ENCODE data around the gene C16orf82.

Gene C16orf82

GRCh38 chr16:27096375-27096774, 29.6 kb downstream of the C16orf82 start:
- no peak for DNase-seq

GRCh38 chr16:27097800-27098230, 31.1 kb downstream of the C16orf82 start:
- DNase-seq = no peak

- DNase-seq = no peak
These were observed 31.8 kb downstream of the C16orf82 start for GRCh38 chr16:27098366-27099049.

- no peak for DNase-seq
These were observed 36.2 kb downstream of the C16orf82 start for GRCh38 chr16:27102701-27103575.

GRCh38 chr16:27103954-27104353, 37.2 kb downstream of the C16orf82 start:
- no peak for DNase-seq

- no peak for DNase-seq
These were observed 39.6 kb downstream of the C16orf82 start for GRCh38 chr16:27106305-27106704.

- DNase-seq = no peak
These were observed 40.5 kb downstream of the C16orf82 start for GRCh38 chr16:27107185-27107592.

- DNase-seq = no peak
These were observed 41.5 kb downstream of the C16orf82 start for GRCh38 chr16:27108051-27108770.

GRCh38 chr16:27108826-27109665, 42.3 kb downstream of the C16orf82 start:
- no peak for DNase-seq

GRCh38 chr16:27109666-27110523, 43.2 kb downstream of the C16orf82 start:
- peak; percentile 69 to 84 for DNase-seq

- no peak for DNase-seq
These were observed 43.8 kb downstream of the C16orf82 start for GRCh38 chr16:27110524-27110896.

GRCh38 chr16:27111486-27111885, 44.8 kb downstream of the C16orf82 start:
- DNase-seq = no peak

- DNase-seq = no peak
These were observed 45.5 kb downstream of the C16orf82 start for GRCh38 chr16:27112093-27112811.

GRCh38 chr16:27113341-27113841, 46.7 kb downstream of the C16orf82 start:
- no peak for DNase-seq

GRCh38 chr16:27114006-27114405, 47.3 kb downstream of the C16orf82 start:
- DNase-seq = no peak

GRCh38 chr16:27118526-27118925, 51.8 kb downstream of the C16orf82 start:
- DNase-seq = no peak

Measured in activated CD4-positive, alpha-beta T cell treated with anti-CD3 and anti-CD28 coated beads for 4 hours (primary cell).